Measurements from ENCODE around the gene METTL22. TPM values are rescaled to one million over a fixed set of nuclear protein-coding genes. Genes with fewer than 3 reads are reported as not detected.

Gene METTL22
- total and polyA plus RNA-seq, 4 donors = 6.5 to 17.9 (median 14.4) TPM

- no peak overlapping the region for H3K4me3 ChIP-seq (ENCODE audit: low read depth in 1 of 3, low read length in 3 of 3)
- no peaks in the 10 kb centered on the region for H3K27me3 ChIP-seq (ENCODE audit: control insufficient read depth in 4 of 4, insufficient read depth in 4 of 4, low read length in 3 of 4)
- no peak overlapping the region for H3K27ac ChIP-seq (ENCODE audit: low read depth in 1 of 2, low read length in 2 of 2)
- no peak for DNase-seq (ENCODE audit: low spot score)
- TF ChIP-seq JUND (IDR thresholded peaks at IDR 0.05) (no peak), GABPA (IDR thresholded peaks at IDR 0.05 in 1 of 2, conservative IDR thresholded peaks at IDR 0.05 in 1 of 2) (no peak), RXRA (IDR thresholded peaks at IDR 0.05) (no peak), RAD21 (IDR thresholded peaks at IDR 0.05) (no peak), FOXA1 (IDR thresholded peaks at IDR 0.05) (no peak), SP1 (IDR thresholded peaks at IDR 0.05) (no peak), EGR1 (IDR thresholded peaks at IDR 0.05; ENCODE audit: low read depth in 2 of 2) (no peak), FOXA2 (IDR thresholded peaks at IDR 0.05) (no peak), HNF4G (IDR thresholded peaks at IDR 0.05) (no peak), TAF1 (conservative IDR thresholded peaks at IDR 0.05) (no peak), YY1 (IDR thresholded peaks at IDR 0.05) (no peak), NR2F2 (IDR thresholded peaks at IDR 0.05) (no peak), HNF4A (conservative IDR thresholded peaks at IDR 0.05) (no peak), ZBTB33 (IDR thresholded peaks at IDR 0.05) (no peak)
- TF ChIP-seq, protein P1, sequence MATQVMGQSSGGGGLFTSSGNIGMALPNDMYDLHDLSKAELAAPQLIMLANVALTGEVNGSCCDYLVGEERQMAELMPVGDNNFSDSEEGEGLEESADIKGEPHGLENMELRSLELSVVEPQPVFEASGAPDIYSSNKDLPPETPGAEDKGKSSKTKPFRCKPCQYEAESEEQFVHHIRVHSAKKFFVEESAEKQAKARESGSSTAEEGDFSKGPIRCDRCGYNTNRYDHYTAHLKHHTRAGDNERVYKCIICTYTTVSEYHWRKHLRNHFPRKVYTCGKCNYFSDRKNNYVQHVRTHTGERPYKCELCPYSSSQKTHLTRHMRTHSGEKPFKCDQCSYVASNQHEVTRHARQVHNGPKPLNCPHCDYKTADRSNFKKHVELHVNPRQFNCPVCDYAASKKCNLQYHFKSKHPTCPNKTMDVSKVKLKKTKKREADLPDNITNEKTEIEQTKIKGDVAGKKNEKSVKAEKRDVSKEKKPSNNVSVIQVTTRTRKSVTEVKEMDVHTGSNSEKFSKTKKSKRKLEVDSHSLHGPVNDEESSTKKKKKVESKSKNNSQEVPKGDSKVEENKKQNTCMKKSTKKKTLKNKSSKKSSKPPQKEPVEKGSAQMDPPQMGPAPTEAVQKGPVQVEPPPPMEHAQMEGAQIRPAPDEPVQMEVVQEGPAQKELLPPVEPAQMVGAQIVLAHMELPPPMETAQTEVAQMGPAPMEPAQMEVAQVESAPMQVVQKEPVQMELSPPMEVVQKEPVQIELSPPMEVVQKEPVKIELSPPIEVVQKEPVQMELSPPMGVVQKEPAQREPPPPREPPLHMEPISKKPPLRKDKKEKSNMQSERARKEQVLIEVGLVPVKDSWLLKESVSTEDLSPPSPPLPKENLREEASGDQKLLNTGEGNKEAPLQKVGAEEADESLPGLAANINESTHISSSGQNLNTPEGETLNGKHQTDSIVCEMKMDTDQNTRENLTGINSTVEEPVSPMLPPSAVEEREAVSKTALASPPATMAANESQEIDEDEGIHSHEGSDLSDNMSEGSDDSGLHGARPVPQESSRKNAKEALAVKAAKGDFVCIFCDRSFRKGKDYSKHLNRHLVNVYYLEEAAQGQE (IDR thresholded peaks at IDR 0.05) = no peak
- TF ChIP-seq, protein P2, sequence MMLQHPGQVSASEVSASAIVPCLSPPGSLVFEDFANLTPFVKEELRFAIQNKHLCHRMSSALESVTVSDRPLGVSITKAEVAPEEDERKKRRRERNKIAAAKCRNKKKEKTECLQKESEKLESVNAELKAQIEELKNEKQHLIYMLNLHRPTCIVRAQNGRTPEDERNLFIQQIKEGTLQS (IDR thresholded peaks at IDR 0.05) = no peak
- TF ChIP-seq, protein P3, sequence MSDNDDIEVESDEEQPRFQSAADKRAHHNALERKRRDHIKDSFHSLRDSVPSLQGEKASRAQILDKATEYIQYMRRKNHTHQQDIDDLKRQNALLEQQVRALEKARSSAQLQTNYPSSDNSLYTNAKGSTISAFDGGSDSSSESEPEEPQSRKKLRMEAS (IDR thresholded peaks at IDR 0.05) = no peak
- TF ChIP-seq, protein P4, sequence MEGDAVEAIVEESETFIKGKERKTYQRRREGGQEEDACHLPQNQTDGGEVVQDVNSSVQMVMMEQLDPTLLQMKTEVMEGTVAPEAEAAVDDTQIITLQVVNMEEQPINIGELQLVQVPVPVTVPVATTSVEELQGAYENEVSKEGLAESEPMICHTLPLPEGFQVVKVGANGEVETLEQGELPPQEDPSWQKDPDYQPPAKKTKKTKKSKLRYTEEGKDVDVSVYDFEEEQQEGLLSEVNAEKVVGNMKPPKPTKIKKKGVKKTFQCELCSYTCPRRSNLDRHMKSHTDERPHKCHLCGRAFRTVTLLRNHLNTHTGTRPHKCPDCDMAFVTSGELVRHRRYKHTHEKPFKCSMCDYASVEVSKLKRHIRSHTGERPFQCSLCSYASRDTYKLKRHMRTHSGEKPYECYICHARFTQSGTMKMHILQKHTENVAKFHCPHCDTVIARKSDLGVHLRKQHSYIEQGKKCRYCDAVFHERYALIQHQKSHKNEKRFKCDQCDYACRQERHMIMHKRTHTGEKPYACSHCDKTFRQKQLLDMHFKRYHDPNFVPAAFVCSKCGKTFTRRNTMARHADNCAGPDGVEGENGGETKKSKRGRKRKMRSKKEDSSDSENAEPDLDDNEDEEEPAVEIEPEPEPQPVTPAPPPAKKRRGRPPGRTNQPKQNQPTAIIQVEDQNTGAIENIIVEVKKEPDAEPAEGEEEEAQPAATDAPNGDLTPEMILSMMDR (IDR thresholded peaks at IDR 0.05; ENCODE audit: low read depth, low read length, missing input control) = no peak
- peaks cover 0 to 20% (median 8%) of the 10 kb centered on the region in 4 donors for H3K4me1 ChIP-seq (ENCODE audit: control insufficient read depth in 4 of 4, insufficient read depth in 4 of 4, low read length in 3 of 4)
- H3K36me3 ChIP-seq (ENCODE audit: control insufficient read depth in 4 of 4, insufficient read depth in 3 of 4, low read depth in 1 of 4, low read length in 3 of 4) = peaks cover 4 to 23% (median 20%) of the 10 kb centered on the region in 4 donors
- no peaks in the 10 kb centered on the region for H3K9me3 ChIP-seq (ENCODE audit: control insufficient read depth in 4 of 4, low read length in 3 of 4)
- H3K9ac ChIP-seq (ENCODE audit: low read depth in 1 of 2, low read length in 2 of 2) = no peak overlapping the region
Measured at GRCh38 chr16:8623634-8624033, 2.1 kb downstream of the METTL22 start.

Data from liver (tissue), 9 donors.